GM19438 (cell line): ENCODE data around the gene PDE9A.
"Not testable (repeated sequence)": the region's sequence is repeated elsewhere in the genome, so short reads cannot be mapped to it uniquely, and the experiment has no call there.

Source experiments
- ATAC-seq: cut with Tn5 transposase; IDR thresholded peaks from one replicate; pipeline ENCODE4 v1.9.1; 2021; ENCODE audit warnings: low read depth; ENCODE audit not compliant: unreplicated experiment

Gene PDE9A

GRCh38 chr21:42704861-42705260 is 51.4 kb downstream of the PDE9A start:
- no peak for ATAC-seq

GRCh38 chr21:42705346-42705745 is 51.9 kb downstream of the PDE9A start:
- ATAC-seq: no peak

- ATAC-seq: no peak
Observed at GRCh38 chr21:42705746-42706374, 52.4 kb downstream of the PDE9A start.

DNA sequence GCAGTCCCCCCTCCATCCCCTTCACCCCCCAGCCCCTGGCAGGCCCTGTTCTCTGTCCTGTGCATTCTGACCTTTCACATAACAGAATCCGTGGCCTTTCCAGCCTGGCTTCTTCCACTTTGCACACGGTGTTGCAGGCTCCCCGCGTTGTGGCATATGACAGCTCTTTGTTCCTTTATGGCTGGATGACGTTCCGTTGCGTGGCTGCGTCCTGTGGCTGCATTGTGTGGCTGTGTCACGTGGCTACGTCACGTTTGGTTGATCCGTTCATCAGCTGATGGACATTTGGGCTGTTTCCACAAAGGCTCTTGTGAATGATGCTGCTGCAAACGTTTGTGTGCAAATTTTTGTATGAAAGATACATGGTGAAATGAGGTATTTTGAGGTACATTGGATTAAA is 53.3 kb downstream of the PDE9A start:
- ATAC-seq: no peak

GRCh38 chr21:42707207-42707830 is 53.9 kb downstream of the PDE9A start:
- ATAC-seq: no peak

DNA sequence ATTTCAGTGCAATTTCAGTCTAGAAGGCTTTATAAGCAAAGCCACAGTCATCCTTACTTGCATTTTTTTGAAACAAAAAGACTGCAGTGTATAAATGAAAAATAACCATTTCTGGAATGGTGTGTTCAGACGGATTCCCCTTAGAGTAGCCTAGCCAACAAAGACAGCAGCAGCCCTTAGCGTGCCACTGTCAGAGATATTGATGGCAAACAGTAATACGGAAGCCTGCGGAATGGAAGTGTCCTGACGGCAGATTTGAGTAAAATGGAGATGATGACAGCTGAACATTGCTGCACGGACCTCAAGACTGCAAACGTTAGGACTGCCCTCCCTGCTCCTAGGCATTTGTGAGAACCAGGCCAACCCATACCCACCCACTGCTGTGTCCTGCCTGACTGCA is 54.7 kb downstream of the PDE9A start:
- ATAC-seq: no peak

DNA sequence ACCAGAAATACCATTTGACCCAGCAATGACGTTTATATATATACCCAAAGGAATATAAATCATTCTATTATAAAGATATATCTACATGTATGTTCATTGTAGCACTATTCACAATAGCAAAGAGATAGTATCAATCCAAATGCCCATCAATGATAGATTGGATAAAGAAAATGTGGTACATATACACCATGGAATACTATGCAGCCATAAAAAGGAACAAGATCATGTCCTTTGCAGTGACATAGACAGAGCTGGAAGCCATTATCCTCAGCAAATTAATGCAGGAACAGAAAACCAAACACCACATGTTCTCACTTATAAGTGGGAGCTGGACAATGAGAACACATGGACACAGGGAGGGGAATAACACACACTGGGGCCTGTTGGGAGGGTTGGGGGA is 55.5 kb downstream of the PDE9A start:
- ATAC-seq: not testable (repeated sequence)

DNA sequence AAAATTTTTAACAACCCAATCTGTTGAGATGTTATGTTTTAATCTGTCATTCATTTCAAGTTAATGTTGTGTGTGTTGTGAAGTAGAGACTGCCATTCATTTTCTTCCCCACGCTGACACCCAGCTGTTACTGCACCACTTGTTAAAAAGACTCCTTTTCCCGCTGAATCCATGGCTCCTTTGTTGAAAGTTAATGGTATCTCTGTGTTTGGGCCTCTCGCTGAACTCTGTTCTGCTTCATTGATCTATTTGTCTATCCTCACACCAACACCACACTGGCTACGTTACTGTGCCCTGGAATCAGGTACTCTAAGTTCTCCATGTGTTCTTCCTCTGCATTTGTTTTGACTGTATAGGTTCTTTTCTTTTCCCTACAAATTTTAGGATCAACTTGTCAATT is 58.2 kb downstream of the PDE9A start:
- ATAC-seq: no peak

DNA sequence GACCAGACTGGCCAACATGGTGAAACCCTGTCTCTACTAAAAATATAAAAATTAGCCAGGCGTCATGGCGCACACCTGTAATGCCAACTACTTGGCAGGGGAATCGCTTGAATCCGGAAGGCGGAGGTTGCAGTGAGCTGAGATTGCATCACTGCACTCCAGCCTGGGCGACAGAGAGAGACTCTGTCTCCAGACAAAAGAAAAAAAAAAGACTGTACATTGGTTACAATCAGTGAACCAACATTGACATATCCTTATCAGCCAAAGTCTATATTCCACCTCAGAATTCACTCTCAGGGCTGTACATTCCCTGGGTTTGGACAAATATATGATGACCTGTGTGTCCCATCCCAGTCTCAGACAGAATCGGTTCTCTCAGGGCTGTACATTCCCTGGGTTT is 62.0 kb downstream of the PDE9A start:
- ATAC-seq: not testable (repeated sequence)

DNA sequence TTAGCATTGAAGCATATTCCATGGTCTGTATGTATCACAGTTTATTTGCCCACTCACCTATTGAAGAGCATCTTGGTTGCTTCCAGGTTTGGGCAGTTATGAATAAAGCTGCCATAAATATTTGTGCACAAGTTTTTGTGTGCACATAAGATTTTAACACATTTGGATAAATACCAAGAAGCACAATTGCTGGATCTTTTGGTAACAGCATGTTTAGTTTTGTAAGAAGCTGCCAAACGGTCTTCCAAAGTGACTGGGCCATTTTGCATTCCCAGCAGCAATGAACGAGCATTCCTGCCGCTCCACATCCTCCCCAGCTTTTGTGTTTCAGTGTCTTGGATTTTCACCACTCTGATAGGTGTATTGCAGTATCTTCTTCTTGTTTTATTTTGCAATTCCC is 62.7 kb downstream of the PDE9A start:
- no peak for ATAC-seq

- not testable (repeated sequence) for ATAC-seq
Observed at GRCh38 chr21:42720484-42720883, 67.1 kb downstream of the PDE9A start.

DNA sequence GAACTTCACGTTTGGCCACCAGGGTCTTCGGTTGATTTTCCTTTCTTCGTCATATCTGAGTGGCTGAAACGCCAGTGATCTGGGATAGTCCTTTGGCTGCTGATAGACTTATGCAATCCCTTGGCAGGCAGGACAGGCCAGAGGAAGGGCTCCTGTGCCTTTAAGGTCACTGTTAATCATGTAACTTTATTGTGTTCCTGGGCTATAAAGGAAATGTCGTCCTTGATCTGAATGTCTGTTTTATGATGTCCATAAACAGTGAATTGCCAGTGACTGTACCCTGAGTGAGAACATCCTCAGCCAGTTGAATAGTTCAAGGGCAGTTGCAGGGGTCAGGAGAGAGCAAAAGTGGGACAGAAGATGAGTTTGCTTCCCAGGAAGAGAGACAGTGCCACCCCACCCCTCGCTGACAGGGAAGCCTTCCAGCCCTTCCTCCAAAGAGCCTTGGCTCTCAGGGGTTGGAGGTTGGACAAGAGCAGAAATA is 68.0 kb downstream of the PDE9A start:
- ATAC-seq: no peak

GRCh38 chr21:42722153-42722552 is 68.7 kb downstream of the PDE9A start:
- ATAC-seq: no peak

DNA sequence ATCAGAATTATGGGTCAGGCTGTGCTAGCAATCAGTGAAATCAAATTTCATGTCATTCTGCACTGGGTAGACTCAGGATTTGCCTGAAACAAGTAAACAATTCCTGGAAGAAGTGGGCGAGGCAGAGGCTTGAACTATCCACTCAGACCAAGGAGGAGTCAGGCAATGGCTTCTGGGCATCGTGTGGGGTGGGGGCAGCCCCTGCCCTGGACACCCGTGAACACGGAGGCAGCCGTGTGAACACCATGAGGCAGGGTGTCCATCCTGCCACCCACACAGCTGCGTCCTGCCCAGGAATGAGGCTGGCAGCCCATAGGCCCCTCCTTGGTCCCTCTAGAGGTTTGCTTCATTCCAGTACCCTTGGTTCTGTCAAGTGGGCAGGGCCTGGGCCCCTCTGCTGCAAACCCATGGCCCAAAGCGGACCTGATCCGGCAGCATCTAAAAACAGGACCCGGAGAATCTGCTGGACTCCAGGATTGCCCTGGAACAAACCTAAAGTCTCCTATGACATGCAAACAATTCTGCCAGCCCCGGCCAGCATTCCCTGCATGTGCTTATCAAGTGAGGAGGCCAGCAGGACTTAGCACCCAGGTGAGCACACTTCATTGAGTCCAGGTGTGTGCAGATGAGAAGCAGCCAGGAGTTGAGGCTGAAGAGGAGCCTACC is 69.5 kb downstream of the PDE9A start:
- ATAC-seq: no peak

GRCh38 chr21:42724226-42724920 is 71.0 kb downstream of the PDE9A start:
- ATAC-seq: no peak

DNA sequence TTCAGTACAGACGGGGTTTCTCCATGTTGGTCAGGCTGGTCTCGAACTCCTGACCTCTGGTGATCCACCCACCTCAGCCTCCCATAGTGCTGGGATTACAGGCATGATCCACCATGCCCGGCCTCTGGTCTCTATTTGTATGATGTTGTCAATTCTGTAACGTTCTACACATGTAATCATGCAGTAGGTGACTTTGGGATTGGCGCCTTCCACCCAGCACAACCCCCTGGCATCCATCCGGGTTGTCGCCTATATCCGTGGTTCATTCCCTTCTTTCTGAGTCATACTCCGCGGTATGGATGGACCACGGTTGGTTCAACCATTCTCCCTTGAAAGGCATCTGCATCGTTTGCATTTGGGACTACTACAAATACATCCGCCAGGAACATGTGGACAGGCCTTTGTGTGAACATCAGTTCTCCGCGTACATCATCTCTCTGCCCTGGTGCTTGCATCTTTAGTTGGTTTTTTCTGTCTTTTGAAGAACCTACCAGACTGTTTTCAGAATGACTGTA is 72.1 kb downstream of the PDE9A start:
- ATAC-seq: no peak

DNA sequence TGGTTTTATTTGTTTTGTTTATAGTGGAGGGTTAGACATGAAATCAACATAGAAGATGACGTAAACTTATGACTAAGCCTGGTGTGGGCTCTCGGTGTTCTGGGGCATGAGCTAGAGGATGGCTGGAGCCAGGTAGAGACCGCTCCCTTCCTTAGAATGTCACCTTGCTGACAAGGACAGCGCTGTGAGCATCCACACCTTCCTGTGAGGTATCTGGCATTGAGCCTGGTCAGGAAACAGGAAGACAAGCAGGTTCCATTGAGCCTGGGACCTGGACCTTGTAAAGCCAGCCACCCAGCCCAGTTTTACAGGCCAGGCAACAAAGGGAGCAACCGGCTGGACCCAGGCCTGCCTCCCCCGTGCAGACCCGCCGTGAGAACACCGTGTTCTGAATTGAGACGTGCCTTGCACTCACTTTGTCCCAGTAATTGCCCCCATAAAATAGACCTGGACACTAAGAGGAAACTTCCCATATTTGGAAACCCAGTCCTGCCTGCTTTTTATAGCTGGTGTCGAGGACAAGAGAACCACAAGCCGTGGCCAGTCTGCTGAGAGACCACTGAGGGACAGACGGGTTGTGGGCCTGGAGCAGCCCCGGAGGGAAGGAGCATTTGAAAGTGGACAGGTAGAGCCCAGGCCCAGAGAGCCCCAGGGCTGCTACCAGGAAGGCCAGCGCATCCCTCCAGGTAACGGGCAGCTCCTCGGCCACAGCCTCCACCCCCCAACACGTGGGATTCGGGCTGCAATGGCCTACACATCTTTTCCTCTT is 78.0 kb downstream of the PDE9A start:
- ATAC-seq: no peak

GRCh38 chr21:42732033-42732410 is 78.6 kb downstream of the PDE9A start:
- ATAC-seq: no peak

- ATAC-seq: no peak
Observed at GRCh38 chr21:42733037-42733627, 79.7 kb downstream of the PDE9A start.

- ATAC-seq: no peak
Observed at GRCh38 chr21:42733874-42734273, 80.5 kb downstream of the PDE9A start.
